IMR-90 (cell line): ENCODE results near the gene AMTN. TPM values are rescaled to one million over a fixed set of nuclear protein-coding genes. Genes with fewer than 3 reads are reported as not detected.

Source experiments
- ATAC-seq: fragments of 200-7000 bp; cut with Tn5 transposase; 2 replicates; pipeline ENCODE4 v1.9.1; 2020; ENCODE audit warnings: low read depth, mild to moderate bottlenecking, moderate library complexity
- BruUV-seq: library from RNA; stranded (reverse); fragments of 400-500 nt; replicated peaks from 2 replicates; lab custom pipeline; 2021; lab: Mats Ljungman, UMichigan
- CTCF ChIA-PET: fragments of 300-600 bp; formaldehyde crosslinking; extraction: SDS; loops from one replicate; lab custom pipeline; 2021; ENCODE audit warnings: antibody characterized with exemption; lab: Yijun Ruan, JAX
- POLR2A ChIA-PET: fragments of 300-600 bp; sonication (Branson Sonifier 250); formaldehyde crosslinking; loops from one replicate; lab custom pipeline; 2022; ENCODE audit warnings: antibody characterized with exemption; ENCODE audit not compliant: unreplicated experiment; lab: Charles Lee
- DNase-seq: peaks from one replicate; pipeline ENCODE4 v3.0.0; 2013
- H2AFZ ChIP-seq: replicated peaks from 2 replicates; pipeline ENCODE3; 2013; ENCODE audit warnings: low read length, mild to moderate bottlenecking; ENCODE audit not compliant: poor library complexity
- H2AK5ac ChIP-seq: 2 replicates; pipeline ENCODE4 v1.6.1; 2013; ENCODE audit warnings: low read depth, low read length, inconsistent platforms
- H2AK9ac ChIP-seq: replicated peaks from 2 replicates; pipeline ENCODE3; 2013; ENCODE audit warnings: mild to moderate bottlenecking, low read depth, low read length, moderate library complexity; ENCODE audit not compliant: poor library complexity
- H2BK120ac ChIP-seq: 2 replicates; pipeline ENCODE4 v1.6.1; 2013; ENCODE audit warnings: low read depth, low read length, inconsistent platforms
- H2BK15ac ChIP-seq: 3 replicates; pipeline ENCODE4 v1.6.1; 2013; ENCODE audit warnings: low read depth, low read length, inconsistent platforms
- H2BK20ac ChIP-seq: 2 replicates; pipeline ENCODE4 v1.6.1; 2013; ENCODE audit warnings: low read depth, mild to moderate bottlenecking, inconsistent platforms, low read length, moderate library complexity
- H2BK5ac ChIP-seq: 2 replicates; pipeline ENCODE4 v1.6.1; 2013; ENCODE audit warnings: mild to moderate bottlenecking, low read depth, low read length, inconsistent platforms; ENCODE audit not compliant: poor library complexity, severe bottlenecking
- H3K14ac ChIP-seq: replicated peaks from 2 replicates; pipeline ENCODE4 v1.6.1; 2013; ENCODE audit warnings: low read depth, low read length, inconsistent platforms
- H3K18ac ChIP-seq: 2 replicates; pipeline ENCODE4 v1.6.1; 2013; ENCODE audit warnings: low read depth, low read length, control low read depth
- H3K23ac ChIP-seq: 2 replicates; pipeline ENCODE4 v1.6.1; 2013; ENCODE audit warnings: low read depth, low read length, inconsistent platforms
- H3K27ac ChIP-seq: 2 replicates; pipeline ENCODE4 v1.5.1; 2013; ENCODE audit warnings: mild to moderate bottlenecking, control low read depth, low read length; ENCODE audit not compliant: insufficient read depth
- H3K27me3 ChIP-seq: 2 replicates; pipeline ENCODE4 v1.6.1; 2013; ENCODE audit warnings: low read length; ENCODE audit not compliant: control insufficient read depth, insufficient read depth
- H3K36me3 ChIP-seq: 2 replicates; pipeline ENCODE4 v1.6.1; 2013; ENCODE audit warnings: low read length, mixed read lengths; ENCODE audit not compliant: control insufficient read depth, insufficient read depth
- H3K4ac ChIP-seq: 2 replicates; pipeline ENCODE4 v1.6.1; 2013; ENCODE audit warnings: low read depth, low read length, inconsistent platforms
- H3K4me1 ChIP-seq: 2 replicates; pipeline ENCODE4 v1.6.1; 2013; ENCODE audit warnings: low read length, mixed read lengths; ENCODE audit not compliant: control insufficient read depth, insufficient read depth
- H3K4me2 ChIP-seq: 2 replicates; pipeline ENCODE4 v1.6.1; 2013; ENCODE audit warnings: low read depth, mild to moderate bottlenecking, control low read depth, low read length, moderate library complexity
- H3K4me3 ChIP-seq: 2 replicates; pipeline ENCODE4 v1.5.1; 2013; ENCODE audit warnings: low read depth, mild to moderate bottlenecking, control low read depth, low read length, moderate library complexity; ENCODE audit not compliant: insufficient read depth
- H3K56ac ChIP-seq: 2 replicates; pipeline ENCODE4 v1.6.1; 2013; ENCODE audit warnings: low read length, inconsistent platforms; ENCODE audit not compliant: insufficient read depth; ENCODE audit errors: extremely low read depth
- H3K79me1 ChIP-seq, 2 experiments: 2 replicates each; pipeline ENCODE4 v1.6.1; 2013; ENCODE audit warnings: low read length in 2 of 2, inconsistent platforms in 1 of 2, low read depth in 1 of 2
- H3K9ac ChIP-seq: 2 replicates; pipeline ENCODE4 v1.6.1; 2013; ENCODE audit warnings: low read depth, low read length, control low read depth
- H3K9me1 ChIP-seq: 2 replicates; pipeline ENCODE4 v1.6.1; 2013; ENCODE audit warnings: low read length, inconsistent platforms; ENCODE audit not compliant: insufficient read depth
- H3K9me3 ChIP-seq: 2 replicates; pipeline ENCODE4 v1.6.1; 2013; ENCODE audit warnings: low read length; ENCODE audit not compliant: control insufficient read depth, insufficient read depth
- H4K20me1 ChIP-seq: 2 replicates; pipeline ENCODE4 v1.6.1; 2013; ENCODE audit warnings: low read length, inconsistent platforms; ENCODE audit not compliant: insufficient read depth
- H4K5ac ChIP-seq: 2 replicates; pipeline ENCODE4 v1.6.1; 2013; ENCODE audit warnings: mild to moderate bottlenecking, low read depth, low read length, control low read depth
- H4K8ac ChIP-seq, 2 experiments: 2 replicates each; pipeline ENCODE4 v1.6.1; 2013; ENCODE audit warnings: low read depth in 2 of 2, low read length in 2 of 2, control low read depth in 1 of 2, inconsistent platforms in 1 of 2
- H4K91ac ChIP-seq: 2 replicates; pipeline ENCODE4 v1.6.1; 2013; ENCODE audit warnings: low read depth, low read length, inconsistent platforms; ENCODE audit not compliant: insufficient read depth
- BHLHE40 ChIP-seq: fragments of 150-350 bp; IDR thresholded peaks from 2 replicates; pipeline ENCODE4 v1.6.1; 2016; ENCODE audit warnings: mild to moderate bottlenecking, low read depth, low read length
- CEBPB ChIP-seq: IDR thresholded peaks from 2 replicates; pipeline ENCODE4 v1.6.1; 2012; ENCODE audit warnings: low read depth, low read length, improper control_type of control experiment
- CHD1 ChIP-seq: IDR thresholded peaks from 2 replicates; pipeline ENCODE4 v1.6.1; 2012; ENCODE audit warnings: low read depth, low read length, improper control_type of control experiment
- FOS ChIP-seq: fragments of 150-350 bp; IDR thresholded peaks from 2 replicates; pipeline ENCODE4 v1.6.1; 2016; ENCODE audit warnings: low read depth, low read length
- MAFK ChIP-seq: IDR thresholded peaks from 2 replicates; pipeline ENCODE4 v1.6.1; 2012; ENCODE audit warnings: low read depth, low read length, improper control_type of control experiment
- MAZ ChIP-seq: IDR thresholded peaks from 2 replicates; pipeline ENCODE4 v1.6.1; 2012; ENCODE audit warnings: low read depth, mild to moderate bottlenecking, low read length, improper control_type of control experiment, moderate library complexity, borderline replicate concordance
- MXI1 ChIP-seq: IDR thresholded peaks from 2 replicates; pipeline ENCODE4 v1.6.1; 2012; ENCODE audit warnings: low read depth, mild to moderate bottlenecking, low read length, moderate library complexity, borderline replicate concordance
- NFE2L2 ChIP-seq: fragments of 150-350 bp; IDR thresholded peaks from 2 replicates; pipeline ENCODE4 v1.6.1; 2016; ENCODE audit warnings: low read depth, mild to moderate bottlenecking, low read length
- POLR2A ChIP-seq: IDR thresholded peaks from 2 replicates; pipeline ENCODE4 v1.6.1; 2012; ENCODE audit warnings: mild to moderate bottlenecking, low read depth, low read length
- RAD21 ChIP-seq: IDR thresholded peaks from 2 replicates; pipeline ENCODE4 v1.6.1; 2012; ENCODE audit warnings: low read length, improper control_type of control experiment
- RCOR1 ChIP-seq: IDR thresholded peaks from 2 replicates; pipeline ENCODE4 v1.6.1; 2012; ENCODE audit warnings: mild to moderate bottlenecking, low read length, improper control_type of control experiment; ENCODE audit not compliant: insufficient replicate concordance
- RFX5 ChIP-seq: IDR thresholded peaks from 2 replicates; pipeline ENCODE4 v1.8.0; 2012; ENCODE audit warnings: low read depth, mild to moderate bottlenecking, low read length, moderate library complexity
- SMC3 ChIP-seq: fragments of 150-350 bp; IDR thresholded peaks from 2 replicates; pipeline ENCODE4 v1.6.1; 2016; ENCODE audit warnings: low read depth, mild to moderate bottlenecking, antibody characterized with exemption, low read length, moderate library complexity
- WGBS, 2 experiments: methylation state at CpG; one replicate each; pipeline versions ENCODE4 v1.1.5 to v1.1.7; 2013; ENCODE audit warnings: missing lambda C conversion rate in 2 of 2; ENCODE audit not compliant: insufficient read length in 1 of 2; ENCODE audit errors: extremely low coverage in 2 of 2; 5-methylcytosine and 5-hydroxymethylcytosine counted together
- dilution Hi-C: fragments of 300-500 bp; cut with HindIII; formaldehyde crosslinking; loops from one replicate; pipeline ENCODE4 v1.14.3; 2018; ENCODE audit warnings: low sequenced_read_pairs; ENCODE audit not compliant: unreplicated experiment
- in situ Hi-C: fragments of 300-500 bp; cut with MboI; formaldehyde crosslinking; loops from 3 replicates; pipeline ENCODE4 v1.14.3; 2019; ENCODE audit warnings: low sequenced_read_pairs, inconsistent platforms, mixed read lengths
- intact Hi-C: fragments of 100-400 bp; cut with micrococcal nuclease; formaldehyde crosslinking; loops from 2 replicates; pipeline ENCODE4 v1.10.0; 2022
- polyA plus RNA-seq, 3 experiments: library from polyadenylated mRNA; depleted of rRNA; stranded (reverse); fragments of >200 nt; gene quantifications; 2 replicates each; pipeline ENCODE4 v1.2.3, GENCODE V29; 2012; ENCODE audit warnings: low replicate concordance in 1 of 3
- total RNA-seq: library from RNA; depleted of rRNA; stranded (reverse); fragments of >200 nt; gene quantifications from 2 replicates; pipeline ENCODE4 v1.2.3, GENCODE V29; 2012
- TF ChIP-seq, protein P1 (sequence below): fragments of 150-350 bp; IDR thresholded peaks from 2 replicates; pipeline ENCODE4 v1.6.1; 2016; ENCODE audit warnings: low read depth, mild to moderate bottlenecking, low read length, moderate library complexity, borderline replicate concordance
- TF ChIP-seq, protein P2 (sequence below): conservative IDR thresholded peaks from 2 replicates; pipeline ENCODE4 v1.5.1; 2012; ENCODE audit warnings: mild to moderate bottlenecking, low read depth, low read length, improper control_type of control experiment
- TF ChIP-seq, protein P3 (sequence below): fragments of 150-350 bp; IDR thresholded peaks from 2 replicates; pipeline ENCODE4 v1.6.1; 2017; ENCODE audit warnings: mild to moderate bottlenecking, antibody characterized with exemption, low read length, low read depth

AMTN gene
- total and polyA plus RNA-seq, 2 of the 4 experiments (the other 2 are of a cell fraction): not detected

DNA sequence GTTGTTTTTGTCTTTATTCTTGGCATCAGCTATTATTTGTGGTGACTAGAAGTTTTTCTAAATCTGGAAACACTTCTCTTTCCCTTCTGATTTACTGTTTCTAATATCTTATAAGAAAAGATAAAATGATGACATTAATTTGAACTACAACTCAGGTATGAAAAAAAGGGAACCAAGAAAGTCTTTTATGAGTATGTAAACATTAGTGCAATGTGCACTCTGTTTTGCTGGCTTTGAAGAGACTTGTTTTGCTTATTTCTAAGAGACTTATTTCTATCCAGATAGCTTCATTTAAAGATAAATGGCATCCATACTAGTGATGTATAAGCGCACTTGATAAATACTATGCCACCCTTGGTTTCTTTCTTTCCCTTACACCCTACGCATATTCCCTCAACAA lies 63.6 kb downstream of the AMTN start:
- POLR2A ChIA-PET: no interaction called here
- CTCF ChIA-PET: no interaction called here

More for the DNA sequence above, 63.6 kb downstream of the AMTN start:
- Histone ChIP-seq H3K4ac (no peak overlapping the region), H2AFZ (no peak overlapping the region), H3K56ac (no peak overlapping the region), H3K36me3 (no peaks in the 10 kb centered on the region), H3K27ac (no peak overlapping the region), H2BK20ac (no peak overlapping the region), H3K9me1 (no peaks in the 10 kb centered on the region), H3K9ac (no peak overlapping the region), H3K27me3 (peaks cover 2% of the 10 kb centered on the region), H3K4me2 (no peak overlapping the region), H2AK9ac (no peak overlapping the region), H2AK5ac (no peak overlapping the region), H3K79me1 (no peaks in the 10 kb centered on the region), H4K91ac (no peak overlapping the region), H3K23ac (no peak overlapping the region), H3K4me3 (no peak overlapping the region), H2BK5ac (no peak overlapping the region), H3K14ac (no peak overlapping the region), H2BK120ac (no peak overlapping the region), H2BK15ac (no peak overlapping the region), H4K8ac (no peak overlapping the region), H3K9me3 (no peaks in the 10 kb centered on the region), H3K18ac (no peak overlapping the region), H3K4me1 (no peaks in the 10 kb centered on the region), H4K5ac (no peak overlapping the region), H4K20me1 (no peaks in the 10 kb centered on the region)
- ATAC-seq (no peak), DNase-seq (no peak)
- dilution Hi-C loops: no loop called here
- intact Hi-C loops: no loop called here
- no peak for TF ChIP-seq NFE2L2
- no peak for TF ChIP-seq RCOR1
- TF ChIP-seq POLR2A: no peak
- TF ChIP-seq MAFK: no peak
- TF ChIP-seq CEBPB: no peak
- TF ChIP-seq, protein P1, sequence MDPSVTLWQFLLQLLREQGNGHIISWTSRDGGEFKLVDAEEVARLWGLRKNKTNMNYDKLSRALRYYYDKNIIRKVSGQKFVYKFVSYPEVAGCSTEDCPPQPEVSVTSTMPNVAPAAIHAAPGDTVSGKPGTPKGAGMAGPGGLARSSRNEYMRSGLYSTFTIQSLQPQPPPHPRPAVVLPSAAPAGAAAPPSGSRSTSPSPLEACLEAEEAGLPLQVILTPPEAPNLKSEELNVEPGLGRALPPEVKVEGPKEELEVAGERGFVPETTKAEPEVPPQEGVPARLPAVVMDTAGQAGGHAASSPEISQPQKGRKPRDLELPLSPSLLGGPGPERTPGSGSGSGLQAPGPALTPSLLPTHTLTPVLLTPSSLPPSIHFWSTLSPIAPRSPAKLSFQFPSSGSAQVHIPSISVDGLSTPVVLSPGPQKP: no peak
- no peak for TF ChIP-seq MAZ
- TF ChIP-seq SMC3: no peak
- TF ChIP-seq FOS: no peak
- TF ChIP-seq, protein P2, sequence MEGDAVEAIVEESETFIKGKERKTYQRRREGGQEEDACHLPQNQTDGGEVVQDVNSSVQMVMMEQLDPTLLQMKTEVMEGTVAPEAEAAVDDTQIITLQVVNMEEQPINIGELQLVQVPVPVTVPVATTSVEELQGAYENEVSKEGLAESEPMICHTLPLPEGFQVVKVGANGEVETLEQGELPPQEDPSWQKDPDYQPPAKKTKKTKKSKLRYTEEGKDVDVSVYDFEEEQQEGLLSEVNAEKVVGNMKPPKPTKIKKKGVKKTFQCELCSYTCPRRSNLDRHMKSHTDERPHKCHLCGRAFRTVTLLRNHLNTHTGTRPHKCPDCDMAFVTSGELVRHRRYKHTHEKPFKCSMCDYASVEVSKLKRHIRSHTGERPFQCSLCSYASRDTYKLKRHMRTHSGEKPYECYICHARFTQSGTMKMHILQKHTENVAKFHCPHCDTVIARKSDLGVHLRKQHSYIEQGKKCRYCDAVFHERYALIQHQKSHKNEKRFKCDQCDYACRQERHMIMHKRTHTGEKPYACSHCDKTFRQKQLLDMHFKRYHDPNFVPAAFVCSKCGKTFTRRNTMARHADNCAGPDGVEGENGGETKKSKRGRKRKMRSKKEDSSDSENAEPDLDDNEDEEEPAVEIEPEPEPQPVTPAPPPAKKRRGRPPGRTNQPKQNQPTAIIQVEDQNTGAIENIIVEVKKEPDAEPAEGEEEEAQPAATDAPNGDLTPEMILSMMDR: no peak
- no peak for TF ChIP-seq BHLHE40
- TF ChIP-seq RFX5: no peak
- TF ChIP-seq, protein P3, sequence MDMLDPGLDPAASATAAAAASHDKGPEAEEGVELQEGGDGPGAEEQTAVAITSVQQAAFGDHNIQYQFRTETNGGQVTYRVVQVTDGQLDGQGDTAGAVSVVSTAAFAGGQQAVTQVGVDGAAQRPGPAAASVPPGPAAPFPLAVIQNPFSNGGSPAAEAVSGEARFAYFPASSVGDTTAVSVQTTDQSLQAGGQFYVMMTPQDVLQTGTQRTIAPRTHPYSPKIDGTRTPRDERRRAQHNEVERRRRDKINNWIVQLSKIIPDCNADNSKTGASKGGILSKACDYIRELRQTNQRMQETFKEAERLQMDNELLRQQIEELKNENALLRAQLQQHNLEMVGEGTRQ: no peak
- TF ChIP-seq RAD21: no peak
- no peak for TF ChIP-seq CHD1
- no peak for TF ChIP-seq MXI1
- BruUV-seq: no TSS peak
- in situ Hi-C loops: no loop called here
- WGBS, 2 experiments: 38% methylated on average over 1 of the region's 2 CpGs; no CpG with 5 or more reads in 1 of the 2 experiments
